ENCODE data around the gene ALDH3B1. TPM values are rescaled to one million over a fixed set of nuclear protein-coding genes. Genes with fewer than 3 reads are reported as not detected.

Gene ALDH3B1
- polyA plus RNA-seq, 4 donors: 1.4 to 3.0 (median 2.0) TPM

GRCh38 chr11:68012044-68012842 is 2.1 kb downstream of the ALDH3B1 start:
- DNase-seq (ENCODE audit: low read depth in 4 of 4, low spot score in 3 of 4): no peak

GRCh38 chr11:68012843-68013610 is 2.9 kb downstream of the ALDH3B1 start:
- no peak for DNase-seq (ENCODE audit: low read depth in 4 of 4, low spot score in 3 of 4)

- DNase-seq (ENCODE audit: low read depth in 4 of 4, low spot score in 3 of 4): no peak
These were observed 3.6 kb downstream of the ALDH3B1 start for GRCh38 chr11:68013611-68014156.

- DNase-seq (ENCODE audit: low read depth in 4 of 4, low spot score in 3 of 4): no peak
These were observed 4.2 kb downstream of the ALDH3B1 start for GRCh38 chr11:68014157-68014946.

GRCh38 chr11:68014947-68015447 is 4.9 kb downstream of the ALDH3B1 start:
- DNase-seq (ENCODE audit: low read depth in 4 of 4, low spot score in 3 of 4): no peak

- DNase-seq (ENCODE audit: low read depth in 4 of 4, low spot score in 3 of 4): no peak
These were observed 5.3 kb downstream of the ALDH3B1 start for GRCh38 chr11:68015467-68015866.

GRCh38 chr11:68016161-68016903 is 6.2 kb downstream of the ALDH3B1 start:
- DNase-seq (ENCODE audit: low read depth in 4 of 4, low spot score in 3 of 4): no peak

- no peak for DNase-seq (ENCODE audit: low read depth in 4 of 4, low spot score in 3 of 4)
These were observed 7.0 kb downstream of the ALDH3B1 start for GRCh38 chr11:68016904-68017817.

GRCh38 chr11:68017980-68018729 is 8.0 kb downstream of the ALDH3B1 start:
- no peak for DNase-seq (ENCODE audit: low read depth in 4 of 4, low spot score in 3 of 4)

- no peak for DNase-seq (ENCODE audit: low read depth in 4 of 4, low spot score in 3 of 4)
These were observed 8.6 kb downstream of the ALDH3B1 start for GRCh38 chr11:68018730-68019190.

GRCh38 chr11:68019486-68019885 is 9.4 kb downstream of the ALDH3B1 start:
- no peak for DNase-seq (ENCODE audit: low read depth in 4 of 4, low spot score in 3 of 4)

- DNase-seq (ENCODE audit: low read depth in 4 of 4, low spot score in 3 of 4): no peak
These were observed 10.4 kb downstream of the ALDH3B1 start for GRCh38 chr11:68020575-68020974.

- DNase-seq (ENCODE audit: low read depth in 4 of 4, low spot score in 3 of 4): no peak
These were observed 11.2 kb downstream of the ALDH3B1 start for GRCh38 chr11:68021167-68021787.

- DNase-seq (ENCODE audit: low read depth in 4 of 4, low spot score in 3 of 4): no peak
These were observed 12.4 kb downstream of the ALDH3B1 start for GRCh38 chr11:68022531-68022930.

- no peak for DNase-seq (ENCODE audit: low read depth in 4 of 4, low spot score in 3 of 4)
These were observed 14.4 kb downstream of the ALDH3B1 start for GRCh38 chr11:68024508-68024907.

- DNase-seq (ENCODE audit: low read depth in 4 of 4, low spot score in 3 of 4): no peak
These were observed 14.9 kb downstream of the ALDH3B1 start for GRCh38 chr11:68025047-68025446.

- no peak for DNase-seq (ENCODE audit: low read depth in 4 of 4, low spot score in 3 of 4)
These were observed 16.4 kb downstream of the ALDH3B1 start for GRCh38 chr11:68026391-68027105.

All from left renal pelvis (tissue), 4 donors.